PC-3 (cell line): ENCODE results near the gene POU5F2. TPM values are rescaled to one million over a fixed set of nuclear protein-coding genes. Genes with fewer than 3 reads are reported as not detected.

ENCODE experiments used
- ATAC-seq: fragments of 200-7000 bp; cut with Tn5 transposase; 2 replicates; pipeline ENCODE4 v1.9.1; 2020; ENCODE audit warnings: mild to moderate bottlenecking, moderate library complexity
- BruUV-seq: library from RNA; stranded (reverse); fragments of 400-500 nt; replicated peaks from 2 replicates; lab custom pipeline; 2021; lab: Mats Ljungman, UMichigan
- CTCF ChIA-PET: fragments of 300-600 bp; sonication (Branson Sonifier 250); formaldehyde crosslinking; loops from one replicate; lab custom pipeline; 2022; ENCODE audit warnings: antibody characterized with exemption; lab: Charles Lee
- POLR2A ChIA-PET: fragments of 300-600 bp; sonication (Branson Sonifier 250); formaldehyde crosslinking; loops from one replicate; lab custom pipeline; 2022; ENCODE audit warnings: antibody characterized with exemption; ENCODE audit not compliant: unreplicated experiment; lab: Charles Lee
- DNase-seq: peaks from one replicate; pipeline ENCODE4 v3.0.0-alpha.2; 2015
- H2AFZ ChIP-seq: fragments of 300-600 bp; sonication (generic); 2 replicates; pipeline ENCODE4 v1.6.0; 2016; ENCODE audit warnings: antibody characterized with exemption, low read length
- H3F3A ChIP-seq: fragments of 300-600 bp; sonication (generic); one replicate; pipeline ENCODE4 v1.6.0; 2017; ENCODE audit warnings: antibody characterized with exemption, low read length, control low read depth, mild to moderate bottlenecking; ENCODE audit not compliant: unreplicated experiment
- H3K27ac ChIP-seq: fragments of 300-600 bp; sonication (generic); 2 replicates; pipeline ENCODE4 v1.5.1; 2016; ENCODE audit warnings: mild to moderate bottlenecking, low read length
- H3K27me3 ChIP-seq: fragments of 300-600 bp; sonication (generic); 2 replicates; pipeline ENCODE4 v1.6.1; 2016; ENCODE audit warnings: low read length, mixed read lengths
- H3K36me3 ChIP-seq: fragments of 300-600 bp; sonication (generic); 2 replicates; pipeline ENCODE4 v1.6.1; 2016; ENCODE audit warnings: low read depth, mixed run types, low read length, mixed read lengths
- H3K4me1 ChIP-seq: fragments of 300-600 bp; sonication (generic); 2 replicates; pipeline ENCODE4 v1.5.1; 2016; ENCODE audit warnings: low read length; ENCODE audit not compliant: insufficient read depth
- H3K4me2 ChIP-seq: fragments of 300-600 bp; sonication (generic); 2 replicates; pipeline ENCODE4 v1.6.0; 2016; ENCODE audit warnings: low read length
- H3K4me3 ChIP-seq: fragments of 300-600 bp; sonication (generic); 2 replicates; pipeline ENCODE4 v1.5.1; 2016; ENCODE audit warnings: mild to moderate bottlenecking, low read length, mixed read lengths
- H3K79me2 ChIP-seq: fragments of 300-600 bp; sonication (generic); 2 replicates; pipeline ENCODE4 v1.6.1; 2017; ENCODE audit warnings: low read length, mixed read lengths
- H3K9ac ChIP-seq: fragments of 300-600 bp; sonication (generic); 2 replicates; pipeline ENCODE4 v1.6.0; 2016; ENCODE audit warnings: mild to moderate bottlenecking, low read length
- H3K9me2 ChIP-seq: fragments of 300-600 bp; sonication (generic); replicated peaks from 2 replicates; pipeline ENCODE4 v1.6.1; 2016; ENCODE audit warnings: mixed run types, low read length, mixed read lengths
- H3K9me3 ChIP-seq: fragments of 300-600 bp; sonication (generic); 2 replicates; pipeline ENCODE4 v1.6.1; 2016; ENCODE audit warnings: low read length, mixed read lengths
- H4K20me1 ChIP-seq: fragments of 300-600 bp; sonication (generic); 2 replicates; pipeline ENCODE4 v1.6.1; 2016; ENCODE audit warnings: low read length, mixed read lengths
- CTCF ChIP-seq: fragments of 300-600 bp; sonication (generic); conservative IDR thresholded peaks from 2 replicates; pipeline ENCODE4 v1.5.1; 2017; ENCODE audit warnings: antibody characterized with exemption, low read depth, mild to moderate bottlenecking, low read length
- EZH2 ChIP-seq: fragments of 300-600 bp; sonication (generic); IDR thresholded peaks from one replicate; pipeline ENCODE4 v1.6.1; 2017; ENCODE audit warnings: antibody characterized with exemption, mild to moderate bottlenecking, low read length; ENCODE audit not compliant: unreplicated experiment
- EZH2phosphoT487 ChIP-seq: fragments of 300-600 bp; sonication (generic); IDR thresholded peaks from 2 replicates; pipeline ENCODE4 v1.6.1; 2018; ENCODE audit warnings: mild to moderate bottlenecking, antibody characterized with exemption, low read length, borderline replicate concordance
- intact Hi-C: fragments of 100-400 bp; cut with micrococcal nuclease; formaldehyde crosslinking; loops from 2 replicates; pipeline ENCODE4 v1.9.0; 2023
- total RNA-seq: library from RNA; depleted of rRNA; stranded (reverse); fragments of >200 nt; gene quantifications from 2 replicates; pipeline ENCODE4 v1.2.3, GENCODE V29; 2014

The POU5F2 gene
- total RNA-seq, 1 experiment from 2014 or later, result 0.66 TPM

GRCh38 chr5:93785475-93785874 is 44.1 kb upstream of the POU5F2 start:
- CTCF ChIA-PET, result no interaction called here
- intact Hi-C loops, result loop anchor here (5.0 to 10.0 kb wide), 2 partner anchors 101 to 708 kb away; no protein-coding TSS in a partner anchor

GRCh38 chr5:93782978-93783377 is 41.6 kb upstream of the POU5F2 start:
- CTCF ChIA-PET, result interaction anchor here (0.6 to 1.3 kb wide), 2 partner anchors 18 to 60 kb away, joined by 4 read pairs; no protein-coding TSS in a partner anchor
- BruUV-seq, result no TSS peak
- DNase-seq, result peak; percentile 40

More at GRCh38 chr5:93785475-93785874, 44.1 kb upstream of the POU5F2 start:
- H3K36me3 ChIP-seq, result no peaks in the 10 kb centered on the region
- H3K9me2 ChIP-seq, result no peaks in the 10 kb centered on the region
- no peaks in the 10 kb centered on the region for H3F3A ChIP-seq
- no peaks in the 10 kb centered on the region for H3K27me3 ChIP-seq
- no peaks in the 10 kb centered on the region for H4K20me1 ChIP-seq
- H3K4me1 ChIP-seq, result peaks cover 29% of the 10 kb centered on the region
- H3K9ac ChIP-seq, result no peak overlapping the region
- ATAC-seq (no peak), DNase-seq (no peak)
- BruUV-seq, result no TSS peak
- POLR2A ChIA-PET, result no interaction called here
- H3K4me2 ChIP-seq, result no peak overlapping the region
- no peaks in the 10 kb centered on the region for H3K79me2 ChIP-seq
- H3K4me3 ChIP-seq, result no peak overlapping the region
- no peaks in the 10 kb centered on the region for H3K9me3 ChIP-seq
- TF ChIP-seq CTCF (no peak), EZH2phosphoT487 (no peak), EZH2 (no peak)
- H2AFZ ChIP-seq, result no peak overlapping the region
- no peak overlapping the region for H3K27ac ChIP-seq

More at GRCh38 chr5:93782978-93783377, 41.6 kb upstream of the POU5F2 start:
- intact Hi-C loops, result loop anchor here (10.0 kb wide), 1 partner anchor 98 kb away; no protein-coding TSS in a partner anchor
- H3K9me2 ChIP-seq, result no peaks in the 10 kb centered on the region
- H3K27ac ChIP-seq, result no peak overlapping the region
- peak; percentile 86 for ATAC-seq
- no peaks in the 10 kb centered on the region for H3K79me2 ChIP-seq
- H3F3A ChIP-seq, result no peaks in the 10 kb centered on the region
- TF ChIP-seq CTCF, result no peak
- no peak for TF ChIP-seq EZH2
- no peaks in the 10 kb centered on the region for H3K9me3 ChIP-seq
- no peak overlapping the region for H2AFZ ChIP-seq
- POLR2A ChIA-PET, result no interaction called here
- H4K20me1 ChIP-seq, result no peaks in the 10 kb centered on the region
- 0 out of 2 replicates have a peak overlapping the region, but pooled peaks have one; percentile 1 for H3K4me2 ChIP-seq
- peaks cover 8% of the 10 kb centered on the region for H3K4me1 ChIP-seq
- no peaks in the 10 kb centered on the region for H3K27me3 ChIP-seq
- no peak overlapping the region for H3K9ac ChIP-seq
- H3K36me3 ChIP-seq, result no peaks in the 10 kb centered on the region
- no peak overlapping the region for H3K4me3 ChIP-seq
